A673 (cell line): ENCODE results near the gene USP31. TPM values are rescaled to one million over a fixed set of nuclear protein-coding genes. Genes with fewer than 3 reads are reported as not detected.

Source experiments
- BruUV-seq: library from RNA; stranded (reverse); fragments of 400-500 nt; replicated peaks from 2 replicates; lab custom pipeline; 2021; lab: Mats Ljungman, UMichigan
- CTCF ChIA-PET: fragments of 300-600 bp; sonication (Branson Sonifier 250); formaldehyde crosslinking; loops from one replicate; lab custom pipeline; 2022; ENCODE audit warnings: antibody characterized with exemption; lab: Charles Lee
- POLR2A ChIA-PET: fragments of 300-600 bp; sonication (Branson Sonifier 250); formaldehyde crosslinking; loops from one replicate; lab custom pipeline; 2022; ENCODE audit warnings: antibody characterized with exemption; ENCODE audit not compliant: low non-redundant PET; lab: Charles Lee
- DNase-seq: peaks from one replicate; pipeline ENCODE4 v3.0.0-alpha.2; 2015; ENCODE audit warnings: low spot score
- H3K27ac ChIP-seq: fragments of 200-600 bp; sonication (generic); 2 replicates; pipeline ENCODE4 v1.5.1; 2016; ENCODE audit warnings: mixed run types, low read depth, mild to moderate bottlenecking, mixed read lengths, antibody characterized with exemption, low read length; ENCODE audit not compliant: poor library complexity, severe bottlenecking
- H3K27me3 ChIP-seq: fragments of 200-600 bp; sonication (generic); replicated peaks from 2 replicates; pipeline ENCODE4 v1.6.1; 2017; ENCODE audit warnings: mixed run types, low read depth, mild to moderate bottlenecking, mixed read lengths, antibody characterized with exemption, low read length; ENCODE audit not compliant: insufficient read depth, poor library complexity
- H3K36me3 ChIP-seq: fragments of 200-600 bp; sonication (generic); 2 replicates; pipeline ENCODE4 v1.6.1; 2016; ENCODE audit warnings: mixed run types, mild to moderate bottlenecking, mixed read lengths, antibody characterized with exemption, low read length; ENCODE audit not compliant: insufficient read depth, poor library complexity, severe bottlenecking
- H3K4me1 ChIP-seq: fragments of 200-600 bp; sonication (generic); 2 replicates; pipeline ENCODE4 v1.6.1; 2017; ENCODE audit warnings: mixed run types, mild to moderate bottlenecking, mixed read lengths, antibody characterized with exemption, low read length; ENCODE audit not compliant: insufficient read depth, poor library complexity, severe bottlenecking
- H3K4me3 ChIP-seq: fragments of 200-600 bp; sonication (generic); 2 replicates; pipeline ENCODE4 v1.5.1; 2016; ENCODE audit warnings: low read depth, mixed run types, mild to moderate bottlenecking, mixed read lengths, low read length; ENCODE audit not compliant: poor library complexity, severe bottlenecking
- H3K9me3 ChIP-seq: fragments of 200-600 bp; sonication (generic); 2 replicates; pipeline ENCODE4 v1.6.1; 2016; ENCODE audit warnings: mixed run types, low read depth, mild to moderate bottlenecking, mixed read lengths, antibody characterized with exemption, low read length; ENCODE audit not compliant: poor library complexity, severe bottlenecking
- EZH2 ChIP-seq: fragments of 200-600 bp; sonication (generic); IDR thresholded peaks from 2 replicates; pipeline ENCODE4 v1.6.1; 2017; ENCODE audit warnings: borderline replicate concordance, low read depth, mild to moderate bottlenecking, mixed read lengths, antibody characterized with exemption, low read length; ENCODE audit not compliant: poor library complexity, severe bottlenecking
- intact Hi-C: fragments of 100-400 bp; cut with micrococcal nuclease; formaldehyde crosslinking; loops from one replicate; pipeline ENCODE4 v1.10.0; 2022; ENCODE audit not compliant: unreplicated experiment
- total RNA-seq: library from RNA; stranded (reverse); gene quantifications from 2 replicates; pipeline ENCODE4 v1.2.3, GENCODE V29; 2021
- TF ChIP-seq, protein P1 (sequence below): fragments of 300-800, 200-600 bp; sonication (generic); conservative IDR thresholded peaks from 2 replicates; pipeline ENCODE4 v1.5.1; 2017; ENCODE audit warnings: low read depth, mild to moderate bottlenecking, antibody characterized with exemption, low read length, moderate library complexity, mixed read lengths

Gene USP31
- total RNA-seq, 1 experiment from 2014 or later, result 34.4 TPM

DNA sequence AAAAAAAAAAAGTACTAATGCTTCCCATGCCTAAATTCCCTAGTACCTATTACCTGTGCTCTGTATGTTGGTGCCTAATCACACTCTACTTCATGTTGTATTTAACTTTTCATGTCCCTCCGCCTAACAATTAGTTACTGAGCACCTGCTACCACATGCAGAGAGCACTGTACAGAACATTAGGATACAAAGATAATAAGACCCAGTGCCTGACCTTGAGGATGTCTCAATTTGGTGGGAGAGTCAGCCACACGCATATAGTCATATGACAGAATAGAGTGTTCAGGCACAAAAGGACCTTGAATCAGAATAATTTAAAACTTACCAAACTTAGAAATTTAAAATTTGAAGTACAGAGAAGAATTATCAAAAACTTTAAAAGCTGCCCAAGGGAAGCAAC, 42.1 kb downstream of the USP31 start:
- Histone ChIP-seq H3K4me1 (no peaks in the 10 kb centered on the region), H3K4me3 (no peak overlapping the region), H3K27ac (no peak overlapping the region), H3K36me3 (peaks cover 15% of the 10 kb centered on the region), H3K27me3 (no peaks in the 10 kb centered on the region), H3K9me3 (peaks cover 6% of the 10 kb centered on the region)
- no peak for DNase-seq
- no peak for TF ChIP-seq EZH2
- TF ChIP-seq, protein P1, sequence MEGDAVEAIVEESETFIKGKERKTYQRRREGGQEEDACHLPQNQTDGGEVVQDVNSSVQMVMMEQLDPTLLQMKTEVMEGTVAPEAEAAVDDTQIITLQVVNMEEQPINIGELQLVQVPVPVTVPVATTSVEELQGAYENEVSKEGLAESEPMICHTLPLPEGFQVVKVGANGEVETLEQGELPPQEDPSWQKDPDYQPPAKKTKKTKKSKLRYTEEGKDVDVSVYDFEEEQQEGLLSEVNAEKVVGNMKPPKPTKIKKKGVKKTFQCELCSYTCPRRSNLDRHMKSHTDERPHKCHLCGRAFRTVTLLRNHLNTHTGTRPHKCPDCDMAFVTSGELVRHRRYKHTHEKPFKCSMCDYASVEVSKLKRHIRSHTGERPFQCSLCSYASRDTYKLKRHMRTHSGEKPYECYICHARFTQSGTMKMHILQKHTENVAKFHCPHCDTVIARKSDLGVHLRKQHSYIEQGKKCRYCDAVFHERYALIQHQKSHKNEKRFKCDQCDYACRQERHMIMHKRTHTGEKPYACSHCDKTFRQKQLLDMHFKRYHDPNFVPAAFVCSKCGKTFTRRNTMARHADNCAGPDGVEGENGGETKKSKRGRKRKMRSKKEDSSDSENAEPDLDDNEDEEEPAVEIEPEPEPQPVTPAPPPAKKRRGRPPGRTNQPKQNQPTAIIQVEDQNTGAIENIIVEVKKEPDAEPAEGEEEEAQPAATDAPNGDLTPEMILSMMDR, result no peak
- intact Hi-C loops, result no loop called here
- POLR2A ChIA-PET, result no interaction called here
- BruUV-seq, result no TSS peak
- CTCF ChIA-PET, result no interaction called here

DNA sequence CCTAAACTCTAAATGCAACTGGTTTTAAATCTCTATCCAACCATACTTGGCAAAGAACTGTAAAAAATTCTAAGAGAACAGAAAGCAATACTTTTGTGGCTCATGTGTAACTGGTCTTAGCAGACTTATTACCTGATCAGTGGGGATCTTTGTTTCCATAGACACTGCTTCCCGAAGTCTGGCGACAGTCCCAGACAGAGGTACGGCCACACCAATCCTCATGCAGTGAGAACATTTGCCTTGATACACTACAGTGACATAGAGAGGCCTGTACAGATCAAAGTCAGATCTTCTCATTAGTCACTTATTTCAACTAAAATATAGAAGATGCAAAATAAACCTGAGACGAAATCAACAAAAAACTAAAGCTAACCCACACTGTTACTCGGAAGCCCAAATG, 43.9 kb downstream of the USP31 start:
- CTCF ChIA-PET, result no interaction called here
- no TSS peak for BruUV-seq

DNA sequence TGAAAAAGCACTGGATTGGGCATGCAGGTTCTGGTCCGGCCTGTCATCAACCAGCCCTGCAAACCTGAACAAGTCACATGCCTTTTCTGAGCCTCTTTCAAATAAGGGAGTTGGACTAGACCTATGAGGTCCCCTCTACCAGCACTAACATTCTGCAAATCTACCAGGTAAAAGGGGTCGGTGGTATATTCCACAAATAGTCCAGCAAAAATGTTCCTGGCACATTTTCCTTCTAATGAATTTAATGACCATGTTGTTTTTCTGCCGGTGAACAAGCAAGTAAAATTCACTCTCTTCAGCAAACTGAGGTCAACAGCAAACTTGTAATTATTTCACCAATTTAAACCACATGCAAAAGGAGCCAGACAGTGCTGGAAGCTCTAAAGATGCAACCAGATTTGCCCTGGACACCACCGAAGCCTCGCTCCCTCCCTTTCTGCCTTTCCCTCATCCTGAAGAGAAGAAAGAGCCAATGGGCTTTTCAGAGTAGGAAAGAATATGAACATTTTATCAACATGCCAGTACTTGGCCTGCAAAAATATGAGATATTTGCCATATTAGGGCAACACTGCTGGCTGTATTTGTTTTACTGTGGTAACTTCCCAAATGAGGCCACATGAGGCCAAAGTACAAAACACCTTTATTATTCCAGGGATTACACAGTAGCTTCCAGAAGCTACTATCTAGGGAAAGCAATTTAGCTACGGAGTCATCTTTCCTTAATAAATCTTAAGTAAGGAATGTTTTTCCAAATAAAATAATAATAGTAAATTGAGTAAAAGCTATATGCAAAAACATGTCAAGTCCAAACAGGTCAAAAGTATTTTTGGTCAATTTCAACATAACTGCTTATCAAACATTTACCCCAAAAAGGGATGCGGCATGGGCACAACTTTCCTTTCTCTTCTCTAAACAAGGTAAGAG, 45.0 kb downstream of the USP31 start:
- no peaks in the 10 kb centered on the region for H3K9me3 ChIP-seq
- no peak overlapping the region for H3K27ac ChIP-seq
- no peaks in the 10 kb centered on the region for H3K4me1 ChIP-seq
- no peak overlapping the region for H3K4me3 ChIP-seq
- DNase-seq, result no peak
- no TSS peak for BruUV-seq
- TF ChIP-seq, protein P1, result no peak
- no peak for TF ChIP-seq EZH2
- H3K36me3 ChIP-seq, result peaks cover 19% of the 10 kb centered on the region
- H3K27me3 ChIP-seq, result no peaks in the 10 kb centered on the region
- ChIA-PET POLR2A (no interaction called here), CTCF (no interaction called here)
- intact Hi-C loops, result no loop called here

More for the DNA sequence above, 43.9 kb downstream of the USP31 start:
- no peak overlapping the region for H3K27ac ChIP-seq
- peaks cover 6% of the 10 kb centered on the region for H3K9me3 ChIP-seq
- intact Hi-C loops, result no loop called here
- H3K4me1 ChIP-seq, result no peaks in the 10 kb centered on the region
- no peak for DNase-seq
- POLR2A ChIA-PET, result no interaction called here
- H3K27me3 ChIP-seq, result no peaks in the 10 kb centered on the region
- peaks cover 19% of the 10 kb centered on the region for H3K36me3 ChIP-seq
- H3K4me3 ChIP-seq, result no peak overlapping the region
- no peak for TF ChIP-seq EZH2
- TF ChIP-seq, protein P1, result no peak
